ENCODE measurements around the gene SORCS1.

GRCh38 chr10:106751091-106751490, 413.4 kb downstream of the SORCS1 start:
- TF ChIP-seq EZH2 (IDR thresholded peaks at IDR 0.05) = no peak
- TF ChIP-seq POLR2AphosphoS5 (IDR thresholded peaks at IDR 0.05; ENCODE audit: borderline replicate concordance, low read depth, low read length) = no peak
